HG03039 (cell line): Measurements from ENCODE around the gene EHD4.
A peak's percentile ranks its signal among the peaks of the same experiment; 100 is the strongest.

Experiments
- ATAC-seq: cut with Tn5 transposase; IDR thresholded peaks from one replicate; pipeline ENCODE4 v1.9.1; 2021; ENCODE audit warnings: mild to moderate bottlenecking, moderate library complexity; ENCODE audit not compliant: unreplicated experiment

The EHD4 gene

DNA sequence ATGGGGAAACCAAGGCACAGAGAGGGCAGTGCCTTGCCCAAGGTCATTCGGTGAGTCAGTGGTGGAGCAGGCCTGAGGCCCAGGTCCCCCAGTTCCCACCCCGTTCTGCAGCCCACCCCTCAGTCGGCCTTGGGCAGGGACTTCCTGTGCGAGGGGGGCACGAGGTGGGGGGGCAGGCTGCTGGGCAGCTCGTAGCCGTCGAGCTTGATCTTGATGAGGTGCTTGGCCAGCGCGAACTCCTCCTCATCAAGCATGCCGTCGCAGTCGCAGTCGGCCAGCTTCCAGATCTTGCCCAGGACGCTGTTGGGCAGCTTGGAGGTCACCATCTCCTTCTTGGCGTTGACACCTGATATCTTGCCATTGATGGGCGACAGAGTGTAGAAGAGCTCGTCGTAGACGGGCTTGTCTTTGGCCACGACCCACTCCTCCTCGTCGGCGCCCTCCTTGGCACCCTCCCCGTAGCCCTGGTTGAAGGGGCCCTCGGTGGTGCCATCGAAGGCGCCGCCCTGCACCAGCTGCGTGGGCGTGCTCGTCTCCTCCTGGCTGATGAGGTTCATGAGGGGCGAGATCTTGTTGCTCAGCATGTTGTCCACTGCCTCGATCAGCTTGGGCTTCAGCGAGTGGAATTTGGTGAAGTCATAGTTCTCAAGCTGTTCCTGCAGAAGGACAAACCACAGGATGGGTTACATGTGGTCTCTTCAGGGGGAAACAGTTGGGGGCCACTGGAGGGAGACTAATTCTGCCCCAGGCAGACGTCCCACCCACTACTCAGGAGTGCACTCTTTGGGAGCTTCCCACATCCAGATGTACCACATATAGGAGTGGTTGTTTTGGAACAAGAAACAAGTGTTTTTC lies 71.6 kb downstream of the EHD4 start:
- ATAC-seq = no peak

DNA sequence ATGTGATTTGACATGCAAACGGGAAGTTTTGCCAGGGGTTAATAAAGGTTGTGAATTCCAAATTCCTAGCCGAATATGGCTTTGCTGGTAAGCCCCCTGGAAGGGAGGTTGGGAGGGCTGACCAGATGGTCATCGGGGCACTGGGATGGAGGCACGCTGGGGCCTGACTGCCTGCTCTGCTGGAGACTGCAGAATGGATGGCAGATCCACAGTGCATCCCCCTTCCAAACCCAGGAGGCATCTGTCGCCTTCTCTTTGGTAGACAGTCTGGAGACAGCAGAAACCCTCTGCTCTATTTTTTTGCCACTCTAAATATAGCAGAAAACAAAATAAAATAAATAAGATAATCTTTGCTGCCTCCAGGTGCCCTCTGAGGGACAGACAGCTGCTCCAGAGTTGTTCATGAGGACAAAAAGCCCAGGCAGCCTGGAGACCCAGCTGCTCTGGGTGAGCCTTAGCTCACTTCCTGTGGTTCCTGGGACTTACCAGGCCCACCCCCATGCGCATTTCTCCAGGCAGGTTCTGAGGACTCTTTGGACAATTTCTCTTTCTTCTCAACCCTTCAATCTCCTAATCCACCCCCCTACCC lies 72.4 kb downstream of the EHD4 start:
- no peak for ATAC-seq

DNA sequence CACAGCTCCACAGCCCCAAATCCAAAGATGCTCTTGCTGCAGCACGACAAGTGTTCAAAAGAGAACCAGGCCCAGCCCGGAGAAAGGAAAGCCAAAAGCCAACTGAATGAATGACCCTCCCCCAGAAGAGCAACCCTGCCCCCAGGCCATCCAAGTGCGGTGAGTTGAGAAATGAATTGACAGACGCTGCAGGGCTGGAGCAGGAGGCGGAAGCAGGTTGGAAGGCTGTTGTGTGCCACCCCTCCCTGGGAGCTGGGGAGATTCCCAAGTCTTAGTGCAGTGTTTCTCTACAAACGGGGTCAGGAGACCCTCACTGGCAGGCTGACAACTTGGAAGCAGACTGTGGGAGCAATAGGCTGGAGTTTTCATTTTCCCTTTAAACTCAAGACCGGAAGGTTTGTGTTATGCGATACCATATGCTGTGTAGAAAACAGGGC lies 75.0 kb downstream of the EHD4 start:
- no peak for ATAC-seq

DNA sequence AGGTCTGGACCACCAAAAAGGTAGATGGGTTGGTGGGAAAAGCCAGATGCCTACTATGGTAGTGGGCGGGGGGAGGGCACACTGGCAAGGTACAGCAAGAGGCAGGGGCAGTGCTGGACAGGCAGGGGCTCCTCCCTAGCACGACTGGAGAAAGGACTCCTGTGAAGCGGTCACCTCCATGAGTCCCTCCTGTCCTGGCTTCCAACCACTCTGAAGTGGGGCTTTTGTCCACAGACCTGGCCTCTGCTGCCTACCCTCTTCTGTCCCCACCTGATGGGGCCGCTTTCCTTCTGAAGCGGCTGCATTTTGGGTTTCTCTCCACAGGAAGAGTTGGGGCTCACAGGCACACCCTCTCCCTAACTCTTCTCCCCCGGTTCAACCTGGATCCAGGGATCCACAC lies 75.8 kb downstream of the EHD4 start:
- no peak for ATAC-seq

DNA sequence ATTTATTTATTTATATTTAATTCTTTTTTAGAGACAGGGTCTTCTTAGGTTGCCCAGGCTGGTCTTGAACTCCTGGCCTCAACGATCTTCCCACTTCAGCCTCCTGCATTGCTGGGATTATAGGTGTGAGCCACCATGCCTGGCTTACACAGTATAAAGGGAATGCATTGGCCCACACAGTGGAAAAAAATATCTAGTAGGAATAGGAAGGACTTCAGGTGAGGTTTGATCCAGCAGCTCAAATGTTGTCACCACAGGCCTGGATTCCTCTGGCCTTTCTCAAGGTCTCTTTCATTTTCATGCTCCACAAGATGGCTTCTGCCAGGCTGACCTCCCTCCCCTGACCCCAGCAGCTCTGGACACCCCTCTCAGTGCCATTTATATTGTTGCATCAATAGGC lies 76.4 kb downstream of the EHD4 start:
- no peak for ATAC-seq

DNA sequence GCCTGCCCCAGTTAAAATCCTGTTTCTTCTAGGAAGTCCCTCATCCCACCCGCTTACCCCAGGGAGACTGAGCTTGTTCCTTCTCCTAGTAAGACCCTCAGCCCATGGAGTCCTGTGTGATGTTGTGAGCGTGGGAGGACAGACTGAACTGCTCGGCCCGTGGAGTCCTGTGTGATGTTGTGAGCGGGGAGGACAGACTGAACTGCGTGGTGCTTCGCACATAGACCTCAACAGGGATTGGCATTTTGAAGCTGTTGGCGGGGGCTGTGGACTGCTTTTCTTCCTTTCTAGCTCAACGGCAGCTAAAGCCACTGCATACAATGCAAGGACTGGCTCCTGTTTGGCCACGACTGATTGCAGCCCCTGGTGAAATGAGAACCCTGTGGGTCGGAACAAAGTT lies 76.9 kb downstream of the EHD4 start:
- no peak for ATAC-seq

DNA sequence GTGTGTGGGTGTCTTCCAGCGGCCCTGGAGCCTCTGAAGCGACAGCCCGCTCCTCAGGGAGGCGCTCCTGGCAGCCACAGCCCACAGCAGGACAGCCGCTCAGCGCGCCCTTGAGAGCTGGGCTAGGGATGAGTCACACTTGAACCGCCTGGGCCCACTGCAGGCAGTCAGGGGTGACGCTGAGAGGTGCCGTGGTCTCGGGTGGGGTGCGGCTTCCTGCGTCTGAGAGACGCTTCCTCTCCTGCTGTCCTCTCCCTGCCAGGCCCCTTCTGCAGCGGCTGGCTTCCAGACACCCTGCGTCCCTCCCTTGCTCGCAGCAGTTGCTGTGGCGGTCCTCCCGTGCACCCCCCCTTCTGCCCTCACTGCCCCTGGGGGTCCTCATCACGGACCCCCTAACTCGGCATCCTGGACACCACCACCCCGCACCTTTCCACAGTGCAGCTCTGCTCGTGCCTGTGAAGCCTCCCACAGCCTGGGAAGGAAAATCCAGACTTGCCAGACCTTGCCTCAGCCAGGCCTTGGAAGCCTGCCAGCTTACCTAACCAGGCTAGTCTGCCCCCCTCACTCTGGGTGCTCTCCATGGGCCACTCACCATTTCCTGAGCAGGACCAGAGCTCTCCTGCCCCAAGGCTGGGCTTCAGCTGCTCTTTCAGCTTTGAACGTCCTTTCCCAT lies 77.4 kb downstream of the EHD4 start:
- ATAC-seq = peak; percentile 65

DNA sequence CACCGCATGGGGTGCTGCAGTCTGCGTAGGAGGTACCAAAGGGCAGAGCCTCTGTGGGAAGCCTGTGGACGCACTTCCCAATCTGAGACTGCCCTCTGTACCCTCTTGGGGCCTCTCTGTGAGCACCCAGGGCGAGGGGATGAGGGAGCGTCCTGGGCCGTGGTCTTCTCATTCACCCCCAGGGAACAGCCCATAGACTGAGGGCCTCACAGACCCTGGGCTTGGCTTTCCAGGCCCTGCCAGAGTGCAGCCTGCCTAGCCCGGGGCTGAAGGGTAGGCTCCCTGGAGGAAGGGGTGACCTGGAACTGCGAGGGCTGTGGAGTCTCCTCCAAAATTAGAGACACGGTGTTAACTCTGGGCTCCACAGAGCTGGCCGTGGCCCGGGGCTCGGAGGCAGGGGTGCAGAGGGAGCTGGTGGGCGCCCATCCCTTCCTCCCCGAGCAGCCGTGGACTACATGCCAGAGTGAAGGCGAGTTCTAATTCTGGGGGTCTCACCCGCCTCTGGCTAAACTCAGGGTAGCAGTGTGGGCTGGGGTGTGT lies 78.0 kb downstream of the EHD4 start:
- ATAC-seq = no peak

DNA sequence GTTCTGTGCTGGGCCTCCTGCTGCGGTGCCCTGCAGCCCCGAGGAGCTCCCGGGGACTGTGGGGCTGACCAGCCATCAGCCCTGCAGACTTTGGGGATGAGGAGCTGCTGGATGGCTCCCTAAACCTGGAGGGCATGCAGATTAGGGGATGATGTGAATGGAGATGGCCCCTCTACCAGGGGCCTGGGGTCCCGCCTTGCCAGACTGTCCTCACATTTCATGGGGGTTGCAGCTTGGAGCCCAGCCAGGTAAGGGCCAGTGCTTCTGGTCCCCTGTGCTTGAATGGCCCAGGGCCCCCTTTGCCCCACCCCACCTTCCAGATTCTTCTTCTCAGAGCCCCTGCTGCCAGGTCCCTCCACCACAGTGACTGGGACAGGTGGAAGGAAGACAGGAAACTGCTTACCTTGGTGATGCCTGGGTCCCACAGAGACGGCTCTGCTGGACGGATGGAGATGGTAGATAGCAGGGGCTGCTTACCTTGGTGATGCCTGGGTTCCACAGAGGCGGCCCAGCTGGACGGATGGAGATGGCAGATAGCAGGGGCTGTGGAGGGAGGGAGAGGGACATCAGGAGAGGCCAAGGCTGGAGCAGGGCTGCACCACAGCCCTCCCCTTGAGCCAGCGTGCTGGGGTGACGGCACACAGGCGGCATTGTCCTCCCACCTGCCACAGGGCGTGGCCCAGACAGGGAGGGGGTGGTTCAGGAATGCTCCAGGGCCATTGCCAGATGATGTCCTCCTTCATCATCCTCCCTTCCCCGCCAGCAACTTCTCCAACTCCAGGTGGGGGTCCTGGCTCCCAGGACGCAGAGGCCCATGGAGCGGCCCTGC lies 78.7 kb downstream of the EHD4 start, which contains the start of gene SPTBN5:
Gene SPTBN5 (minus strand): TSS at position 632 of the 829 bp plus-strand sequence. CDS start 556 bp downstream, at position 76.
- no peak for ATAC-seq

DNA sequence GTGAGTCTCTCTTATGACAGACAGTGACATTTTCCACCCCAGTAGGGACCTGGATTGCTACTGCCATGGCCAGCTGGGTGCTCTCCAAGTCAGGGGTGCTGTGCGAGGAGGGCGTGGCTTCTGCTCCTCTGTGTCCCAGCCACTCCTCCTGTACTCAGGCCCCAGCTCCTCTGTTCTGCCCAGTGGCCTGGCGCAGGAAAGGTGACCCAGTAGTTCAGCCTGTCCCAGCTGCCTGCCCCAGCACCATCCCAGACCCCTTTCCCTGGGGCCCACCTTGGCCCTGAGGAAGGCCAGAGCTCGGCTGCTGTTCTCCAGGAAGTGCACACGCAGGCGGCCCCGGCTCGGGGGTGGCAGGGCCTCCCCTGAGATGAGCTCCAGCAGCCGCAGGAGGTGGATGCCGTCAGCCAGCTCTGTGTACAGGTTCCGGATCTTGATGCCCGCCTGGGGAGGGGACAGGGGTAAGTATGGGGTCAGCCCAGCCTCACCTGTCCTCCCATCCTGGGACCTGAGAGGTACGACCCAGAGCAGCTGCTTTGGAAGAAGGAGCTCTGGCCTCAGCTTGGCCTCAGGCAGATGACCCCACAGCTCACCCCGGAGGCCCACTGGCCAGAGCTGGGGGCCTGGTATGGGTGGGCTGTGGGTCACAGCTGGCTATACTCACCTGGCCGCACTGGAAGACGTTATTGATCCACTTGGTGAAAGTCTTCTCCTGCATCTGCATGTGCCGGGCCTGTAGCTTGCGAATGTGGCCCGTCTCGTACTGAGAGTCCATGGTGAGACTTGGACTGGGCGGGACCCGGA lies 79.5 kb downstream of the EHD4 start:
- ATAC-seq = no peak

DNA sequence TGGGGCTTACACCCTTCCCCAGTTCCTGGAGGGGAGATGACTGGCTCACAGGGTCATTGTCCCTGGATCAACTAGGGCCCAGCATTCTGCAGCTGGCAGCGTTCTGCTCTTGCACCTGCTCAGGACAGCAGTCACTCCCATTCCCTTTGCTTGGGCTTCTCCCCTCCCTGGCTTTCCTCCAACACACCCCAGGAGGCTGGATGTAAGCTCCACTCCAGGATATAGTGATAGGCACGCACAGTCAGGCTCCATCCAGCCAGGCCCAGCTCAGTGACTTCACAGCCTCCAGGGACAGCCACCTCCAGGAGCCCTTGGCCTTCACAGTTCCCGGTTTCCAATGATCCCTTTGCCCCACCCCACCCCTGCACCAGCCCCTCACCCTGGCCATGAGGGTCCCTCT lies 80.4 kb downstream of the EHD4 start:
- ATAC-seq = no peak

DNA sequence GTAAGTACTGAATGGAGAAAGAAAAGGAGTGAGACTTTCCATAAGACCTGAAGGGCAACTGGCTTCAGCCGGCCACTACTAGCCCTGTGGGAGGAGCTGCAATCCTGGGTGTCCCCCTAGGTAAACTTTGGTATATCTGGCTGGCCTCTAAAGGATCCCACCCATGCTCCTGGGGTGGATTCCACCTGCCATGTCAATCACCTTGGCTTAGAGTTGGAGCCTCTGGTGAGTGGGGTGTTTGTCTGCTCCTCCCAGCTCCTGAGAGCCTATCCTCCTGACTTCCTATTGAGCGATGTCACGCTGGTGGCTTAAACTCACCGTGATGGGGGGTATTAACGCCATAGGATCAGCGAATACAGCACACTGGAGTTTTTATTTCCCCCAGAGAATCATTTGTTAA lies 81.1 kb downstream of the EHD4 start:
- ATAC-seq = no peak

DNA sequence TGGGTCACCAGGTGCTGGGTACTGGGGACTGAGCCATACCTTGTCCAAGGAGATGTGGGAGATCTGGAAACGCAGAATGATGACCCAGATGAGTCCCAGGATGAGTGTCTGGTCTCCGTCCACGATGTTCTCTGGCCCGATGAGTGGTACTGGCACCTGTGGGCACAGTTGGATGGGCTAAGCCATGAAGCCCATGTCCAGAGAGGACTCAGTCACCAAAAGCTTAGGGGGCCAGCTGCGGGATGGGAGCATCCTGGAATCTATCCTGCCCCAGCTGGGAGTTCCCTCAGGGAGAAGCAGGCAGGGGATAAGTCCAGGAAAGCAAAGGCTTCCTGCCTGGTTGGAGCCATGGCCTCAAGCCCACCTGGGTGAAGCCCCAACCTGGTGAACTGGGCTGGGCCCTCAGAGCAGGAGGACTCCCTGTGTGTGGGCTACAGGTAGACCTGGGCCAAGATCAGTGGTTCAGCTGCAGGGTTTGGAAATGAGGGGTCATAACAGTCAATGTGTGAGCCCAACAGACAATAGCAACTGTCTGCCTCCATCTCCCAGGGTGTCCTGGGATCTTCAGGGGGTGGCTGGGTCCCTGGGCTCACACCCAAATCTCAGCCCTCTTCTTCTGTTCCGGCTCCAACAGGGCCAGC lies 82.2 kb downstream of the EHD4 start:
- ATAC-seq = no peak

DNA sequence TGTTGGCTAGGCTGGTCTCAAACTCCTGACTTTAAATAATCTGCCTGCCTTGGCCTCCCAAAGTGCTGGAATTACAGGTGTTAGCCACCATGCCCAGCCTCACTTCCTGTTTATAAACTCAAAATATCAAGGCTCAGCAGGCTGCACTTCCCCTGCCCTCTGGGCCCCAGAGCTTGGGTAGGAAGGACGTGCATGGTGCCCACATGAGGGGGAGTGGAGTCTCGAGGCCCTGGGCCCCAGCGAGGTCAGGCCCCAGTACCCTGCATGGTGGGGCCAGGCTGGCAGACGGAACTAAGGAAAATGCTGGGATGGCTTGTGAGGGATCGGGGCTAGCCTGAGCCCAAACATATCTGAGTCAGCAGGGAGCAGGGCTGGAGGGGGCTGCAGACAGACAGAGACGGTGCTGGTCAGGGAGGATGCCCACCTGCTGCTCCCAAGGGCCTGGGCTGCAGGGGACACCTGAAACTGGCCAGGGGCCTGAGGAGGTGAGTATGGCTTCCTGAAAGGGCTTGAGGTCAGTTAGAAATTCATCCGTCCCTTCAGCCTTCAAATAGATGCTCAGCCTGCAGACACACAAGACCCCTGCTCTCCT lies 83.6 kb downstream of the EHD4 start:
- no peak for ATAC-seq

DNA sequence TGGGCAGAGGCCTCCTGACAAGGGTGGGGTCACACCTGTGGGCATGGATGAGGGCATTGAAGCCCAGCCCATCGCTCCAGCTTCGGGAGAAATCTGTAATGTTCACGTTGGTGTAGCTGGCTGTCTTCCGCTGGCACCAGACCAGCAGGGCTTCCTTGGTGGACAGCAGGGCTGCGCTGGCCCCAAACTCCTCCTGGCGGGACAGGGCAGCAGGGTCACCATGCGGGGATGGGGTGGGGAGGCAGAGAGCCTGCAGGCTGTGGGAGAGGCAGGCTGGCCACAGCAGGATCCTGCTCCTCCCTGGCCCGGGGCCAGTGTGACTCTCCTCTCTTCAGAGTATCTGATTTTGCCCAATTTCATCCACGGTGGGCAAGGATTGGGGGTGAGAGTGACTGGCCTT lies 84.5 kb downstream of the EHD4 start:
- no peak for ATAC-seq

DNA sequence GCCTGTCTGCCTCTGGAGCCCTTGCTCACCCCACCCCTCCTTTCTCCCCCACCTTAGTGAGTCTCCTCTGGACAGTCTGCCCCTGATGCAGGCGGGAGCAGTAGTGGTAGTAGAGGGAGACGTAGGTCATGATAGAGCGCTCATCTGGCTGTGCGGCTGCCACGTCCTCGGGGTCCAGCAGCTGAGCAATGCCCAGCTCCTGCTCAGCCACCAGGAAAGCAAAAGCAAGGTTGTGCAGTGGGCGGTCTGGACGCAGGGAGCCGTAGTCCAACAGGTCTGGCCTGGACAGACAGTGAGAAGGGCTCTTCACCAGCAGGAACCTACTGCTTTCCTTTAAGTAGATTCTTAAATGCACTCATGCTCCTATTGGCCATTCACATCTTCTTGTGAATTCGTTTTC lies 85.2 kb downstream of the EHD4 start:
- ATAC-seq = no peak

DNA sequence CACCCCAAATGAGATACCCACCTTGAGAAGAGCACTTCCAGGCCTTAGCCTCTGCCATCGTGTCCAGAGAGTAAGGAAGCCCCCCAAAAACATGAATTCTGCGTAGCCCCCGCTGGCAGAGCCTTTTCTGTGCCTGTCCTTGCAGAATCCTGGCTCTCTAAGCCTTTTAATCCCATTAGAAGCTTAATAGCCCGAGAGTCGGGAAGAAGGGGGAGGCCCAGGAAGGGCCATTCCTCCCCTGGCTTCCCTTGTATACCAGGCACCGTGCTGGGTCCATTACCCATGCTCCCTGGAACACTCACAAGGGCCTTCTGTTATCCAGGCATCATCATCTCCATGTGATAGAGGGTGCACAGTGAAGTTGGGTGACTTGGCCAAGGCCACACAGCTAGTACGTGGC lies 85.6 kb downstream of the EHD4 start:
- ATAC-seq = no peak

DNA sequence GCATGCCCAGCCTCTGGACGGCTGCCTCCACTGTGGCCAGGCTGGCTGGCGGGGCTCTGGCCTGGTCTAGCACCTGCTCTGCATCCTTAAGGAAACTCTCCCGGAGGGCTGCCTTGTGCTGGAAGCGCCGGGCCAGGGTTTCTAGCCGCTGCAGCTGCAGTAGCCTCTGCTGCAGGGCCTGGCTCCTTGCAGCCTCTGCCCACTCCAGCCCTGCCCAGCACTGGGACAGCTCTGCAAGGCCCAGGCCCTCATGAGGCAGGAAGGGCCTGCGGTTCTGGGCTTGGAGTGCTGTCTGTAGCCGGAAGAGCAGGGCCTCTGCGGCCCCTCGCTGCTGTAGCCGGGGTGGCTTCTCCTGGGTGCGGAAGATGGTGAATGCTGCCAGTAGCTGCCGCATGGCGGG lies 86.5 kb downstream of the EHD4 start:
- ATAC-seq = no peak

DNA sequence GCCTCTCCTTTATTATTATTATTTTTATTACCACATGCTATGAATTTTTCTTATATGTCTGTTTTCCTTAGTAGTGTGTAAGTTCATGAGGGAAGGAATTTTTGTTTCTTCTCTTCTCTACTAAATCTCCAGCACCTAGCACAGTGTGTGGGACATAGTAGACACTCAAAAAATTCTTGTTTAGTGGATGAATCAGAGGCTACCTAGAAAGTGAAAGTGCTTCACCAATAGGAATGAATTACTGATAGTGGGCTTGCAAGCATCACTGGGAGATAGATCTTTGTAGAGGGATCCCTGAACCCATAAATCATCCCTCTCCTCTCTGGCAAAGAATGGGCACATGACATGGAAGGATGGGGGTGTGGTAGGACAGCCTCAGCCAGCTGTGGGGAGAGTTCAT lies 87.0 kb downstream of the EHD4 start:
- ATAC-seq = no peak
